GM19324 (cell line): ENCODE measurements around the gene GRID1.

Experiments
- ATAC-seq: cut with Tn5 transposase; IDR thresholded peaks from one replicate; pipeline ENCODE4 v1.9.1; 2021; ENCODE audit warnings: mild to moderate bottlenecking, moderate library complexity; ENCODE audit not compliant: unreplicated experiment, low FRiP score

Gene GRID1

GRCh38 chr10:85657476-85658113 lies 709.0 kb downstream of the GRID1 start:
- no peak for ATAC-seq

- no peak for ATAC-seq
Observed at GRCh38 chr10:85655411-85655810, 711.2 kb downstream of the GRID1 start.

- no peak for ATAC-seq
Observed at GRCh38 chr10:85651497-85651882, 715.1 kb downstream of the GRID1 start.

GRCh38 chr10:85650791-85651496 lies 715.7 kb downstream of the GRID1 start:
- peak; percentile 44 for ATAC-seq

- ATAC-seq: no peak
Observed at GRCh38 chr10:85649461-85649860, 717.1 kb downstream of the GRID1 start.

- no peak for ATAC-seq
Observed at GRCh38 chr10:85648279-85648754, 718.3 kb downstream of the GRID1 start.

GRCh38 chr10:85647741-85648140 lies 718.9 kb downstream of the GRID1 start:
- ATAC-seq: no peak

GRCh38 chr10:85645926-85646711 lies 720.5 kb downstream of the GRID1 start:
- no peak for ATAC-seq

GRCh38 chr10:85645053-85645452 lies 721.5 kb downstream of the GRID1 start:
- no peak for ATAC-seq

GRCh38 chr10:85643845-85644525 lies 722.6 kb downstream of the GRID1 start:
- ATAC-seq: no peak

- no peak for ATAC-seq
Observed at GRCh38 chr10:85643171-85643844, 723.3 kb downstream of the GRID1 start.

- ATAC-seq: no peak
Observed at GRCh38 chr10:85642421-85643170, 724.0 kb downstream of the GRID1 start.

GRCh38 chr10:85642082-85642420 lies 724.5 kb downstream of the GRID1 start:
- ATAC-seq: no peak

GRCh38 chr10:85641479-85642009 lies 725.1 kb downstream of the GRID1 start:
- no peak for ATAC-seq

- ATAC-seq: no peak
Observed at GRCh38 chr10:85638797-85639196, 727.8 kb downstream of the GRID1 start.

- no peak for ATAC-seq
Observed at GRCh38 chr10:85635650-85636049, 730.9 kb downstream of the GRID1 start.

GRCh38 chr10:85624511-85624910 lies 742.1 kb downstream of the GRID1 start:
- ATAC-seq: no peak

GRCh38 chr10:85623758-85624157 lies 742.8 kb downstream of the GRID1 start:
- no peak for ATAC-seq

GRCh38 chr10:85623342-85623741 lies 743.3 kb downstream of the GRID1 start:
- ATAC-seq: no peak
